GM12878 (cell line): ENCODE data around the gene SLC6A3.

ENCODE experiments used
- CBX3 ChIP-seq: fragments of 200-600 bp; sonication (generic); IDR thresholded peaks from 2 replicates; pipeline ENCODE4 v1.6.1; 2016; ENCODE audit warnings: low read depth, borderline replicate concordance
- CTCF ChIP-seq, 3 experiments: IDR thresholded peaks in 2 of 3; conservative IDR thresholded peaks in 1 of 3; 2 replicates each; pipeline ENCODE4 v1.5.1; 2011; ENCODE audit warnings: low read depth in 3 of 3, low read length in 3 of 3, mild to moderate bottlenecking in 3 of 3, control low read depth in 2 of 3, moderate library complexity in 2 of 3, inconsistent platforms in 1 of 3, mixed read lengths in 1 of 3; ENCODE audit not compliant: control insufficient read depth in 2 of 3, insufficient read depth in 1 of 3; ENCODE audit errors: extremely low read depth in 1 of 3
- FOS ChIP-seq: IDR thresholded peaks from 3 replicates; pipeline ENCODE4 v1.6.1; 2011; ENCODE audit warnings: borderline replicate concordance; ENCODE audit not compliant: insufficient read length; ENCODE audit errors: extremely low read depth
- MAX ChIP-seq: IDR thresholded peaks from 2 replicates; pipeline ENCODE4 v1.6.1; 2012; ENCODE audit warnings: low read depth, low read length, improper control_type of control experiment
- PML ChIP-seq: IDR thresholded peaks from 2 replicates; pipeline ENCODE4 v1.6.1; 2012; ENCODE audit warnings: low read length, inconsistent platforms
- ZNF274 ChIP-seq: IDR thresholded peaks from one replicate; pipeline ENCODE4 v1.8.0; 2011; ENCODE audit not compliant: insufficient read length, insufficient read depth

- no peak for TF ChIP-seq MAX
- no peak for TF ChIP-seq PML
- no peak for TF ChIP-seq FOS
- TF ChIP-seq CBX3 = no peak
- no peak for TF ChIP-seq CTCF (IDR thresholded peaks at IDR 0.05 in 2 of 3, conservative IDR thresholded peaks at IDR 0.05 in 1 of 3; ENCODE audit: control insufficient read depth in 2 of 3, extremely low read depth in 1 of 3, insufficient read depth in 1 of 3, low read depth in 3 of 3, low read length in 3 of 3)
- TF ChIP-seq ZNF274 = no peak
Measured at GRCh38 chr5:1417586-1418225, 27.5 kb downstream of the SLC6A3 start.
